ENCODE results near the gene EFEMP1.

- no peak for TF ChIP-seq PREB (CRISPR knock-in tag; IDR thresholded peaks at IDR 0.05; ENCODE audit: borderline replicate concordance)
- TF ChIP-seq NFYB (CRISPR knock-in tag; conservative IDR thresholded peaks at IDR 0.05; ENCODE audit: low read depth): no peak
- TF ChIP-seq USF2 (CRISPR knock-in tag; IDR thresholded peaks at IDR 0.05): no peak
- TF ChIP-seq ATF6 (CRISPR knock-in tag; IDR thresholded peaks at IDR 0.05): no peak
- no peak for TF ChIP-seq E2F1 (CRISPR knock-in tag; IDR thresholded peaks at IDR 0.05)
- no peak for TF ChIP-seq GRHL2 (CRISPR knock-in tag; IDR thresholded peaks at IDR 0.05; ENCODE audit: insufficient replicate concordance, severe bottlenecking)
- TF ChIP-seq CTCF (IDR thresholded peaks at IDR 0.05): no peak
- no peak for TF ChIP-seq PRRX2 (CRISPR knock-in tag; IDR thresholded peaks at IDR 0.05)
- TF ChIP-seq SP1 (CRISPR knock-in tag; conservative IDR thresholded peaks at IDR 0.05): no peak
Observed at GRCh38 chr2:55843994-55844345, 79.6 kb downstream of the EFEMP1 start.

Data from WTC11 (cell line).